Measurements from ENCODE around the gene TNS4.
"Not testable (repeated sequence)": the region's sequence is repeated elsewhere in the genome, so short reads cannot be mapped to it uniquely, and the experiment has no call there.

Gene TNS4, protein sequence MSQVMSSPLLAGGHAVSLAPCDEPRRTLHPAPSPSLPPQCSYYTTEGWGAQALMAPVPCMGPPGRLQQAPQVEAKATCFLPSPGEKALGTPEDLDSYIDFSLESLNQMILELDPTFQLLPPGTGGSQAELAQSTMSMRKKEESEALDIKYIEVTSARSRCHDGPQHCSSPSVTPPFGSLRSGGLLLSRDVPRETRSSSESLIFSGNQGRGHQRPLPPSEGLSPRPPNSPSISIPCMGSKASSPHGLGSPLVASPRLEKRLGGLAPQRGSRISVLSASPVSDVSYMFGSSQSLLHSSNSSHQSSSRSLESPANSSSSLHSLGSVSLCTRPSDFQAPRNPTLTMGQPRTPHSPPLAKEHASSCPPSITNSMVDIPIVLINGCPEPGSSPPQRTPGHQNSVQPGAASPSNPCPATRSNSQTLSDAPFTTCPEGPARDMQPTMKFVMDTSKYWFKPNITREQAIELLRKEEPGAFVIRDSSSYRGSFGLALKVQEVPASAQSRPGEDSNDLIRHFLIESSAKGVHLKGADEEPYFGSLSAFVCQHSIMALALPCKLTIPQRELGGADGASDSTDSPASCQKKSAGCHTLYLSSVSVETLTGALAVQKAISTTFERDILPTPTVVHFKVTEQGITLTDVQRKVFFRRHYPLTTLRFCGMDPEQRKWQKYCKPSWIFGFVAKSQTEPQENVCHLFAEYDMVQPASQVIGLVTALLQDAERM

DNA sequence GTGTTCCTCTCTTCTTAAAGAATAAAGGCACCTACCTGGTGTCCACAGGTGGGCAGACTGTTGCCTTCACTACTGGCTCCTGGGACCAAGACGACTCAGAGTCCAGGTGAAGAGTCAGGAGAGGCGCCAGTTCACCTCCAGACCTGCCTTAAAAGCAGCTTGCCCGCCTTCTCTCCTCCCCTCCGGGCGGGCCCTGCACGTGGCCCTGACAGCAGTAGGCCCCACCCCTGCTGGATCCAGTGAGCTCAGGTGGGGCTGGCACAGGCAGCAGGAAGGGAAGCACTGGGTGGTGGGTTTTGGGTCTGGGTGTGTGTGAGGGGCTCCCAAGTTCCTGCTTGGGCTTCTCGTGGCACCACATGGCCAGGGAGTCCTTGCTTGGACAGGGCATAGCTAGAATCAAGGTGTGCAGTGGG lies at the start of gene TNS4:
TNS4 (minus strand) TSS at position 125 of the 413 bp plus-strand sequence. CDS start 5,198 bp downstream, outside the sequence.
- DNase-seq = no peak

DNA sequence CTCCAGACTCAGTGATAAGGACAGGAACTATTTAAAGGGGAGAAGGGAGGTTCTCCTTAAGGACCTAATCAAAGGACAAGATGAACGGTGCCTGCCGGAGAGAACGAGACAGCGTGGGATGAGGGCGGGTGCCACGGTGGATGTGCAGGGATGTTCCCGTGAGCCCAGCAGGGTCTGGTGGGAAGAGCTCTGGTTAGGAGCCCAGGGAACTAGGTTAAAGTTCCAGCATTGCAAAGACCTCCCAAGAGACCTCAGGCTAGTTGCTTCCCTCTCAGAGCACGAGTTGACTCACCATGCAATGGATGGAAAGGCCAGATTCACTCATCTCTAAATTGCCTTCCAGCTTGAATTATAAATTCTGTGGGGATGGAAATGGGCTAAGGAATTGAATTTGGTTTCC lies 49.2 kb upstream of the TNS4 start:
- no peak for DNase-seq

DNA sequence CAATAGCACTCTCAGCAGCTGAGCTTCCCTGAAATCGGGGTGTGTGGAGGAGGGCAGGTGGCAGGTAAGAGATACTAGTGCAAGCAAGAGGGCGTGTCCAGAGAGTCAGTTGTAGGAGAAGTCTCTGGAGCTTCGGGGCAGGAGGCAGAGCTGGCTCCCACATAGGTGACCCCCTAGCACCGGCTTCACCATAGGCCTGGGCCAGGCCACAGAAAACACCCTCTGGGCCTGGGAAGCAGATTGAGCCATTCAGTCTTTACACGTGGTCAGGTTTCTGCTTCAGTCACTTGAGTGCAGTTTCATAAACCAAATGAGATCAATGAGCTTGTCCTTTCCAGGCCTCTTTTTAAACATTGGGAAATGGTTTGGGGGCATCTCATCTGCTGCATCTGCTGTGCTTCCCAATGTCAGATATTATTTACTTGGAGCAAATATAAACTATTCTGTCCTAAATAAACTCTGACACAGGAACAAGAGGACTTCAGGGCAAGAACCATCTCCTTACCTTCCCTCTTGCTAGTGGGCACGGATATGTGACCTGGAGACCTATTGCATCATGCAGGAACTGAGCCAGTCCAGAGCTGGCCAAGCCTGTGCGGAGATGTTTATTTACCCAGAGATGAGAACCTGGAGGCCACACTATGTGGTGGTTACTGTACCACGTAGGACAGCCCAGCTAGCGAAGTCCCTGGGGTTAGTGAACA lies 47.7 kb upstream of the TNS4 start:
- DNase-seq = no peak

GRCh38 chr17:40548491-40548981 lies 47.1 kb upstream of the TNS4 start:
- no peak for DNase-seq

- no peak for DNase-seq
Measured at GRCh38 chr17:40547785-40548478, 46.5 kb upstream of the TNS4 start.

- no peak for DNase-seq
Measured at GRCh38 chr17:40547079-40547784, 45.8 kb upstream of the TNS4 start.

DNA sequence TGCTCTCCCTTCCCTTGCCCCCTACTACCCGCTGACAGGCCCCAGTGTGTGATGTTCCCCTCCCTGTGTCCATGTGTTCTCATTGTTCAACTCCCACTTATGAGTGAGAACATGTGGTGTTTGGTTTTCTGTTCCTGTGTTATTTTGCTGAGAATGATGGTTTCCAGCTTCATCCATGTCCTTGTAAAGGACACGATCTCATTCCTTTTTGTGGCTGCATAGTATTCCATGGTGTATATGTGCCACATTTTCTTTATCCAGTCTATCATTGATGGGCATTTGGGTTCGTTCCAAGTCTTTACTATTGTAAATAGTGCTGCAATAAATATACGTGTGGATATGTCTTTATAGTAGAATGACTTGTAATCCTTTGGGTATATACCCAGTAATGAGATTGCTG lies 45.1 kb upstream of the TNS4 start:
- DNase-seq = not testable (repeated sequence)

DNA sequence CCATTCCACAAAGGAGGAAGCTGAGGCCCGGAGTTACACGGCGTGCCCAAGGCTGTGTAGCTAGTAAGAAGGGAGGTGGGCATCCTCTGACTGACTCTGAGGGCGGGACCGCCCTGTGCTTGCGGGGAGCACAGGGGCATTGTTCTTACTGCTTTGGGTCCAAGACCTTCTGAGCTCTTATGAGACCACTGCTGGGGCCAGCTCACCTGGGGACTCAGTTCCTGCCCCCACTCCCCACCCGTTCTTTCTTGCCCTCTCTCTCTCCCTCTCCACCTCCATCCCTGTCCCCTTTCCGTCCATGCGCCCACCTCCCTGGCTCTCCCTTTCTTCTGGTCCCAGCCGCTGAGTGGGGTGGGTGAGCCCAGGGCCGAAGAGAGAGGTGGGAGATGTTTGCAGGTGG lies 44.2 kb upstream of the TNS4 start:
- no peak for DNase-seq

DNA sequence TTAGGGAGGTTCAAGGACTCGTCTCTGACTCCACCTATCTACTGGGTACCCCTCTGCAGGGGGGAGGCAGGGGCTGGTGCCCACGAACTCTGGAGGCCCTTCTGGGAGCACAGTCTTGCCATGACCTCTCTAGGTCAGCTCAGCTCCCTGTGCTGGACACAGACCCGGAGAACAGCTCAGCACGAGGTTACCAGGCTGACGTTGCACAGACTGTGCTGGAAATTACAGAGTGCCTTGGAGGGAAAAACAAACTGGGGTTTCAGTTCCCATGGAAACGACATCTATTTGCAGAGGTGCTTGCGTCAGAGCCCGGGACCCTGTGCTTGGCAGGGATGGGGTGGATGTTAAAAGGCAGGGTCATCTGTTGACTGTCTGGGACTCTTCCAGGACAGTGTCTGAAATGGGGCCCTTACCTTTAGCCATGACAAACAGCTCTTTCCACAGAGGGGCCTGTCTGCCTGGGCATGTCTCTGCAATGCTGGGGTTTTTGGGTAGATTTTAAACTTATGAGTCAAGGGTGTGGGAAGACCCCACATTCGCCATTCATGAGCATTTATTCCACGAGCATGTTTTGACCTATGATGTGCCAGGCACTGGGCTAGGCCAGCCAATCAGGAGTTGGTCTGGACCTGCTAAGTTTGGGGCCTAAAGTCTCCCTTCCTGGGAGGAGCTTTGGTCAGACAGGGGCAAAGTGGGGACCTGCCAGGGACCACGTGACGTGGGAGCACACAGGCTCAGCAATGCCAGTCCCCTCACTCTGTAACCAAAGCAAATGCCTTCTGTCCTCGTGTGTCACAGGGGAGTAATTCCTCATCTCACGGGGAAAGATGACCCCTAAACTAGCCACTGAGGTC lies 41.4 kb upstream of the TNS4 start:
- no peak for DNase-seq

GRCh38 chr17:40541873-40542557 lies 40.6 kb upstream of the TNS4 start:
- DNase-seq = no peak

DNA sequence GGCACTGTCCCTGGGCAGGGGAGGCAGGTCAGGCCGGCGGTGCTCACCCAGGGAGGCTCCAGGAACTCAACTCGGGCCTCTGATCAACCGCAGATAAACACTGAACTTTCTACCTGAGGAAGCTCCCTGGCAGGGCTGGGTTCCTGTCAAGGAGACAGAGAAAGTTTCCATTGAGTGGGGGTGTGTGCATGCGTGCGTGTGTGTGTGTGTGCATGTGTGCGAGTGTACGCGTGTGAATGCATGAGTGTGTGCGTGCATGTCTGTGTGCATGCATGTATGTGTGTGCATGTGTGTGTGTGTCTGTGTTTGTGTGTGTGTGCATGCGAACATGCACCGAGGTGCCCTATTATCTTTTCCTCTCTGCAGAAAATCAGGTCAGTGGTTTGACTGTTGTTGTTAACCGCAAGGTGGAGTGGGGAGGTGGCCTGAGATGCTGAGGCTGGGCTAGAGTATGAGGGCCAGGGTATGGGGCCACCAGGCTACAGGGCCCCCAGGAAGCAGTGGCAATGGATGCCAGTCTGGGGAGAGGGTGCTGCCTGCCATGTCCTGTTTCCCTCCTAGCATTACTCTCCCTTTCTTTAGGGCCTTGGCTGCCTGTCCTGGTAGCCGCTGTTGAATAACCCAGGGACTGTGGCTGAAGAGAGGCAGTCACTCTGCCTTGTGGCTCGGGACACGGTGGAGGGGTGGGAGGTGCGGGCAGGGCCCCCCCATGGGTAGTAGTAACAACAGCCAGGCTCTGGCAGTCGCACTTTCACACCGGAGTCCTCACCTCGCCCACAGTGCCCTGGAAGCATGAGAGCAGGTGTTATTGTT lies 39.8 kb upstream of the TNS4 start:
- peak; percentile 29 for DNase-seq

- DNase-seq = no peak
Measured at GRCh38 chr17:40540448-40540847, 39.0 kb upstream of the TNS4 start.

- DNase-seq = no peak
Measured at GRCh38 chr17:40539711-40540411, 38.4 kb upstream of the TNS4 start.

DNA sequence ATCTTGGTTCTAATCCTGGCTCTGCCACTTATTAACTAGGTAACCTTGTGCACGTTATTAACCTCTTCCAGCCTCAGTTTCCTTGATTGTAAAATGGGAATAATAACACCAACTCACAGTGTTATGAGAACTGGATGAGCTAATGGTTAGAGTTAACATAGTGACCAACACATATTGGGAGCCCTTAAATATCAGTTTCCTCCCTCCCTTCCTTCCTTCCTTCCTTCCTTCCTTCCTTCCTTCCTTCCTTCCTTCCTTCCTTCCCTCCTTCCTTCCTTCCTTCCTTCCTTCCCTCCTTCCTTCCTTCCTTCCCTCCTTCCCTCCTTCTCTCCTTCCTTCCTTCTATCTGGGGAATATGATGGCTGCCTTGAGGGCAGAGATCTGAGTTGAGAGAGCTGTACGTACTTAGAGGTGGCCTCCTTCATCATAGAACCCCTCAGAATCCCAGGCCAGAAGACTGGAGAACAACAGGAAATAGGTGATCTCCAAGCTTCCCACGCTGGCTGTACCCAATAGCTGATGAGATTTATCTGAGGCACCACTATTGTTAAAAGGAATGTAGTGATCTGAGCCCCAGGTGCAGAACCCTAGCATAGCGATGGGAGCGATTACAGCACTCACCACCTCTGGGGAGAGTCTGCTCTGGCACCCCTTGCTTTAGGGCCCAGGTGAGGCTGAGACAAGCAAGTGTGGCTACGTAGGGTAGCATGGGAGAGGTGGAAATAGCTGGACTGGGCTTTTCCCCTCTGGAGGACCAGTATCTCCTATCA lies 37.7 kb upstream of the TNS4 start:
- no peak for DNase-seq

GRCh38 chr17:40538019-40538935 lies 36.9 kb upstream of the TNS4 start:
- no peak for DNase-seq

GRCh38 chr17:40536295-40537171 lies 35.1 kb upstream of the TNS4 start:
- DNase-seq = no peak
